ENCODE data around the gene TADA2B.

Gene TADA2B

DNA sequence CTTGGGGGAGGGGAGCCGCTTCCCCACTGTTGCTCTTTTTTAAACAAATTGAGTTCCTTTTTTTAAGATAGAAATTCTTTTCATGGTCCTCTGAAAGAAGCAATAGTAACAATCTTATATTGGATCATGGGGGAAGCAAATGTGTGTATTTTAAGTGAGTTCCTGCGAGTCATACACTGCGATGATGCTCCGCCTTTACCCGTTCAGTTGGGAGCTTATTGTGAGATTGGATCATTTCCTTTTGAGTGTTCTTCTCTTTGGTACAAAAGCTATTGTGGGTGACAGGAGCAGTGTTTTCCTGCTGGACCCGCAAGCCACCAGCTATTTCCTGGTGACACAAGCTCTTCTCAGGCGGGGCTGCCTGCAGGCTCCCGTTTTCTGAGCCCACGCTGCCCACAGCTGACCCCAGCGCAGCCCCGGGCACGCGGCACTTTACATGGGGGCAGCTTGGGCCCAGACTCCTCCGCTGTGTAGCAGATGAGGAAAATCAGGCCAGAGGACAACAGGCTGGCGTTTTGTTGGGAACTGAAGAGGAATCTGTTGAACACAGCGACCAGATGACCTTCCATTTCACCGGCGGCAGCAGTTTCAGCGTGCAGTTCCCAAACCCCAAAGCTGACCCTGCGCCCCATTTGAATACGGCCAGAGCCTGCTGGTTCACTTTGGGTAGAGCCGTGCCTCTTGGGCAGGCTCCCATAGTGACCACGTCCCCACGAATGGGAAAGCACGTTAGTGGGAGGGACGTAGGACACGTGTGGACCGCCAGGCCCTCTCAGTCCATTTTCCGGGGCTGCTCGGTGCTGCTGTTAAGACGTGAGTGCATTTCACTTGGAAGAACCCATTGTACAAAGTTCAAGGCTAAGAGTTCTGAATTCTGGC, 12.2 kb downstream of the TADA2B start:
- TF ChIP-seq, protein P1, sequence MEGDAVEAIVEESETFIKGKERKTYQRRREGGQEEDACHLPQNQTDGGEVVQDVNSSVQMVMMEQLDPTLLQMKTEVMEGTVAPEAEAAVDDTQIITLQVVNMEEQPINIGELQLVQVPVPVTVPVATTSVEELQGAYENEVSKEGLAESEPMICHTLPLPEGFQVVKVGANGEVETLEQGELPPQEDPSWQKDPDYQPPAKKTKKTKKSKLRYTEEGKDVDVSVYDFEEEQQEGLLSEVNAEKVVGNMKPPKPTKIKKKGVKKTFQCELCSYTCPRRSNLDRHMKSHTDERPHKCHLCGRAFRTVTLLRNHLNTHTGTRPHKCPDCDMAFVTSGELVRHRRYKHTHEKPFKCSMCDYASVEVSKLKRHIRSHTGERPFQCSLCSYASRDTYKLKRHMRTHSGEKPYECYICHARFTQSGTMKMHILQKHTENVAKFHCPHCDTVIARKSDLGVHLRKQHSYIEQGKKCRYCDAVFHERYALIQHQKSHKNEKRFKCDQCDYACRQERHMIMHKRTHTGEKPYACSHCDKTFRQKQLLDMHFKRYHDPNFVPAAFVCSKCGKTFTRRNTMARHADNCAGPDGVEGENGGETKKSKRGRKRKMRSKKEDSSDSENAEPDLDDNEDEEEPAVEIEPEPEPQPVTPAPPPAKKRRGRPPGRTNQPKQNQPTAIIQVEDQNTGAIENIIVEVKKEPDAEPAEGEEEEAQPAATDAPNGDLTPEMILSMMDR (IDR thresholded peaks at IDR 0.05): no peak

DNA sequence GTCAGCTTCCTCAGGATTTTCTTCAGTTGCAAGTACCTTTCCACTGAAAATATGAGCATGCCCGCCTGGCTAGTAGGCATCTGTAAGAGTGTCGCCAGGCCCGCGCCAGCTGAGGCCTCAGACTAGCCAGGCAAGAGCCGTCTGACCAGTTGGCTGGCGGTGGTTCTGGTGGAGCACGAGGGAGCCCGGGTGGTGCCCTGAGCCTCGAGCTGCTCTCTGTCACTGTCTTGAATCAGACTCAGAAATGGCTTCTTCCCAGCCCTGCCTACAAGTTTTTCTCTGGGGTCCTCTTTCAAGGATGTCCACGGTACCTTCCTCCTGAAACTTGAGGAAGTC, 12.8 kb downstream of the TADA2B start:
- TF ChIP-seq, protein P1 (IDR thresholded peaks at IDR 0.05): no peak

DNA sequence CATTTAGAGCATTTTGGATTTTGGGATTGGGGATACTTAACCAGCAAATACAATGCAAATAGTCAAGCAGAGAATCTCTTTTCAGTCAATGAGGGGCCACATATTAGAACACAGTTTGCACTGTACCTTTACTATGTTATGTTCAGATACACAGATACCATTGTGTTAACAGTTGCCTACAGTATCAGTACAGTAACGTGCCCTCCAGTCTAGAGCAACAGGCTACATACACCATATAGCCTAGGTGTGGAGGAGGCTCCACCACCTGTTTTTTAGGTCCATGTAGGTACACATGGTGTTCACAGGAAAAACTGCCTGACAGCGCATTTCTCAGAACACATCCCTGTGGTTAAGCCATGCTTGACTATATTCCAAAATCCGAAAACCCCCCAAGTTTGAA, 15.6 kb downstream of the TADA2B start:
- TF ChIP-seq, protein P1 (IDR thresholded peaks at IDR 0.05): no peak

DNA sequence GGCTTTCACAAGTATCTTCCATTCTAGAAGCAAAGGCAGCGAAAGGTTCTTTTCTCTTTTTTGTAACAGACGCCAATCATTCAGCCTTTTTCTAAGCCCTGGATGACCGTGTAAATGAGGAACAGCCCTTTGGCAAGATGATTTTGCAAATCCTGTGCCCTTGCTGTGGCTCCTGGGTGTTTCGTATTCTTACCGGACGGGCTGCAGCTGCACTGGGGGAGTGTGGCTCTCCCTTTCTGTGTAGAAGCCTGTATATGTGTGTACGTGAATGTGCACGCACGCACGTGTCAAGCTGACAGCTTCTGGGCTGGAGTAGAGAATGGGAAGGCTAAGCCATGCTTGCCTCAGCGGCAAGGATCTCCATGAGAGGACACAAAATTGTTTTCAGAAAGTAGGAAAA, 16.5 kb downstream of the TADA2B start:
- TF ChIP-seq, protein P1 (IDR thresholded peaks at IDR 0.05): no peak

DNA sequence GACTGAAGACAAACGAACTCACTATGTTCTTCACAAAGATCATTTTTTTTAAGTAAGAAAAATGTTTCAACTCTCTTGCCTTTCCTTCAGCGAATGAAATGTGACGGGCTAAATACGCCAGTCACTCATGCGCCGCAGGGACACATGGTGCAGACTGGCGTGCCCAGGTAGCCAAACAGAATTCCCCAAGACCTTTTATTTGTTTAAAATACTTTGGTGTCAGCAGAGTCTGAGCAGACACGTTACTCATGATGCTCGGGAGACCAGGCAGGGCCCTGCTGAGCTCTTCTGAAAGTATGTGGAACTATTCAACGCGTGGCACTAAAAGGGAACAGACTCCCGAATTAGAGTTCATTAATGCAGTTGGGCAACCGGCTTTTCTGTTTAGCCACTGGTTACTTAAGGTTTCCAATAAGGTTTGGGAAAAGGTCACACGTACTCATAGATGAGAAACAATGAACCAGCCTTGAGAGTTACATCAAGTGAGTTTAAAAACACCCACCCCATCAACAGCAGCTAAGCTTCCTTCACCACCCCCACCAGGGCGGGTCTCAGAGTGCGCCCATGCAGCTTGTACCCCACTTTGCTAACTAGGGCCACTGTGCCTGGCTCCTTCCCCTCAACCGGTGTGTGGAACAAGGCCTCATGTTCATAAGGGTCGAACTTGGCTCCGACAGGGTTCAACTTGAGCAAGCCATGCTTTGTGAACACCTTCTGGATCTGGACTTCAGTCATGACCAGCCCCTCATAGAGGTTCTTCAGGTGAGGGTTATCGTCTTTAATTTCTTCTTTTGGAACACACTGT, 17.4 kb downstream of the TADA2B start:
- TF ChIP-seq, protein P1 (IDR thresholded peaks at IDR 0.05): no peak

DNA sequence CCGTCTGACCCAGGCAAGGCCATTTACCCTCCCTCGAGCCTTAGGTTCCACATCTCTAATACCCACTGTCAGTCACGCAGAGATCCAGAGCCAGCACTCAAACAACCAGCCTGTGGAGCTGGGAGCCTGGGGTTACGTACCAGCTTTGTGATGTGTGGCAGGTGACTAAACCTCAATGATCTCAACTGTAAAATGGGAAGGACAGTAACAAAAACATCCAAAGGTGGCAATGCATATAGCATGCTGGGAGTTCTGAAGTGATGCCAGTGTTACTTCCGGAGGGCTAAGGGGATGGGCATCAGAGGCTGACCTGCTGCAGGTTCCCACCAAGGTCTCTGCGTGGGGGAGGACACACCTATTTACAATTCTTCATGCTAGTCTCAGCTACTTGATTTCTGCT, 18.6 kb downstream of the TADA2B start:
- TF ChIP-seq, protein P1 (IDR thresholded peaks at IDR 0.05): no peak

DNA sequence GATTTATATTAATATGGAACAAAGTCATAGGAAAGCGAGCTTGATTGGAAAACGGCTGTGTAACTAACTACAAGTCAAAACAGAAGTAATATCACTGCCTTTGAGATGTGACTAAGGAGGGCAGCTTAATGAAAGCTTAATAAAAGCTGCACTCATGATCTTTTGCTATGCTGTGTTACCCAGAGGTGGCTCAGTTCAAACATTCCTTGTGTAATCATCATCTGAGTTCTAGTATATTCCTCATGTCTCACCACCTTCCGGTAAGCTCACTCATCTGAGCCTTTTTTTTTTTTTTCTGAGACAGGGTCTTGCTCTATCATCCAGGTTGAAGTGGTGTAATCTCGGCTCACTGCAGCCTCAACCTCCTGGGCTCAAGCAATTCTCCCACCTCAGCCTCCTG, 19.6 kb downstream of the TADA2B start:
- TF ChIP-seq, protein P1 (IDR thresholded peaks at IDR 0.05): no peak

All from LNCAP (cell line).